Dedifferentiated amniotic fluid mesenchymal stem cell (primary cell): ENCODE measurements around the gene KCNMA1.

Experiments
- DNase-seq: peaks from one replicate; pipeline ENCODE4 v3.0.0-alpha.2; 2016; ENCODE audit errors: extremely low spot score

KCNMA1 gene

DNA sequence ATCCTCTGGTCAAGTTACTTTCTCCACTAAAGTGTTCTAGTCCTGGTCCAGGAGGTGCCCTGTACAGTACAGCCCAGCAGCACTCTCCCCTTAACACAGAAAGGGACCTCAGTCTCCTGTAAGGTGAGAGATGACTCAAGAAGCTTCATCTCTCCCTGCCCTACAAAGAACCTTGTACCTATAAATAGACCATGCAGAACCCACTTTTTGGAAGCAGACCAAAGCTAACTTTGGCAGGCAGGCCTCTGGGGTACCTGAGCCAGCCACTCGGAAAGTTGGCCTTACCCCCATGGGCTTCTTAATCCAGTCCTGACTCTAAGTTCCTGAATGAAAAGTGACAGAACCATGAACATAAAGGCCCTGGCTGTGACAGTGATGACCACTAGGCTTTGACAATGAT is 454.8 kb downstream of the KCNMA1 start:
- DNase-seq, result no peak

DNA sequence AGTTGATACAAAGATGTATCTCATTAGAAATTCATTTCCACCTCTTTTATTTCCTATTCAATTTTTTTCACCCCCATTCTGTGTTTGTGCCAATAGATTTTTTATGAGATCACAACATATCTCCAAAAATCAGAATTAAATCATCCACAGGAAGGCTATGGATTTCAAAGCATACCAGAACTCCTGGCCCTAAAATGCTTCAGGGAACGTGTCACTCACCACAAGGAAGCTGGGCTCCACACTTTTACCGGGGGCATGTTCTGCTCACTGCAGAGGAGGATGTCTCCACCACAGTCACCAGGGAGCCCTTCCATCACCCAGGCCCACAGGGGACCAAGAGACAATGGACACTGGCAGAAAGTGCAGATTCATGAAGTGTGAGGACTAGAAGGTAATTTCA is 456.8 kb downstream of the KCNMA1 start:
- no peak for DNase-seq

DNA sequence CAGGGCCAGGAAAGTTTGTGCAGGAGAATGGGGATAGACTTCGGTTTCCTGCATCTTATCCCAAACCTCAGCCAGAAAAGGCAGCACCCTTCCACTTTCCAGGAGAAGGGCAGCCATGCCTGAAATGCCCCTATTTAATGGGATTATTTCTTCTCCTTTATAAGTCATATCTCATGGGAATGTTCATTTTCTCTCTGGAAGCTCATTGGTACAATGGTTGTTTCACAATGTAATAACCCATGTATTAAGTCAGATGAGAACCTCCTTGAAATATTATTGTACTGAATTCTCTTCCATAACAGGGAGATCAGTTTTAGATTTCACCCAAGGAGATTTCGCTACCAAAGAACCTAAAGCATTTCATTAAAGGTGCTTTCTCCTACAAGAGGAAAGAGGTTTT is 457.5 kb downstream of the KCNMA1 start:
- DNase-seq, result no peak

DNA sequence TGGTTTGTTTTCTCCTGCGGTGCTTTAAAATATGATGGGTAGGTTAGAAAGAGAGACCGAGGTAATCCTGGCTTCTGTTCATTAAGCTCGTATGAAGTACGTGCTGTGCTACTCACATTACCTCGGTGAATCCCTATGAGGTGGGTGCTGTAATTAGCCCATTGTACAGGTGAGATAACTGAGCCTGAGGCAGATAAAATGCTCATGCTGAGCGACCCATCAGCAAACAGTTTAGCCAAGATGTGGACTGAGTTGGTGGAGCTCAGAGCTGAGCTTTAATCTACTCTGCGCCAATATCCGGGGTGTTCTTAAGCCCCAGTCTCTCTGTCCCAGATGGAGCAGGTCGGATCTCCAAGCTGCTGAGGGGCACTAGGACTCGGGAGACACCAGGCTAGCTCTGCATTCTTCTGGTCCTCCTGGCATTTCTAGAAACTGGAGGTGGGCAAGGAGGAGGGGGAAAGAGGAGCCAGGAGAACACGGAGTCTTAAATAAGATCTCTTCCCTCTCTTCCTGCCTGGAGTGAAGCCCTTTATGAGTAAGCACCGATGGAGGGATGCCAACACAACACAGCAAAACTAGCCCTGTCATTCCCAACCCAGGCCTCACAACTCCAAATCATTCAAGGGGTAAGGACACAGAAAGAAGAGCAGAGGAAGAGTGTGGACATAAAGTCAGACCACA is 458.5 kb downstream of the KCNMA1 start:
- DNase-seq, result peak; percentile 87

DNA sequence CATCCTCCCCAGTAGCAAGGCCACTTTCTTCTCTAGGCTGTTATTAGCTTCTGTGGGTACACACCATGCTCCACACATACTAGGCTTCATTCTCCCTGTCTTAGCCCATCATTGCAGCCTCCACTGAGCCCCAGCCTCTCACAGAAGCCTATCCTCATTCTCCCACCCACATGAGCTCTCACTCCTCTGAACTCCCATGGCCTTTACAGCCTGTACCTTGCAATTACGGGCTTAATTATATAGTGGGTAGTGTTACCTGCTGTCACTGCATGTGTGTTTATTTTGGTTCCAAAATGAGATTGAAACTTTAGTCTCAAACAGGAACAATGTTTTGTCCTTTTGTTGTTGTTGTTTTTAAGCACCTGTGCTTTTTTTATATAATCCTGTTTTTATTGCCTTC is 460.0 kb downstream of the KCNMA1 start:
- DNase-seq, result no peak

DNA sequence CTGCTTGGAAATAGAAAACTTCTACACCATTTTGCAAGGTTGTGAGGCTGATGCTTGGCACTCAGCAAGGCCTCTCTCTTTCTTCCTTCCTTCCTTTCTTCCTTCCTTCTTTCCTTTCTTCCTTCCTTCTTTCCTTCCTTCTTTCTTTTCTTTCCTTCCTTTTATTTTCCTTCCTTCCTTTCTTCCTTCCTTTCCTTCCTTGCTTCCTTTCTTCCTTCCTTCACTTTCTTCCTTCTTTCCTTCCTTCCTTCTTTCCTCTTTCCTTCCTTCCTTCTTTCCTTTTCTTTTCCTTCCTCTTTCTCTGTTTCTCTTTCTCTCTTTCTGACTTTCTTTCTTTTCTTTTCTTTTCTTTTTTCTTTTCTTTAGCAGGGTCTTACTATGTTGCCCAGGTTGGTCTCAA is 460.4 kb downstream of the KCNMA1 start:
- DNase-seq, result no peak

DNA sequence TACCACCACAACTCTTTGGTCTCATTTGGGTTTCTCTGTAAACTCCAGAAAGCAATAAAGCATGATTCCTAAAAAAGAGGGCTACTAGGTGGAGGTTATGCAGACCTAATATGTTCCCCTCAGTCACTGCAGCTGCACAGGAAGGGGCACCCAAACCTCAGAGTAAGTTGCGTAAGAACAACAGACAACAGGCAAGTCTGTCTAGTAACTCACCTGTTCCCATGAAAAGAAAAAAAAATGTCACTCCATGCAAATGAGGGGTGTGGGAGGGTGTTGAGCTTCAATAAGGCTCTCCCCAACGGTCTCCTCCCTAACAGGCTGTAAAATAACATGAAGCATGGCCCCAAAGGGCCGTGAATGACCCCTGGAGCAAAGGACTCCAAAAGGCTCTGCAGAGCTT is 461.4 kb downstream of the KCNMA1 start:
- no peak for DNase-seq

DNA sequence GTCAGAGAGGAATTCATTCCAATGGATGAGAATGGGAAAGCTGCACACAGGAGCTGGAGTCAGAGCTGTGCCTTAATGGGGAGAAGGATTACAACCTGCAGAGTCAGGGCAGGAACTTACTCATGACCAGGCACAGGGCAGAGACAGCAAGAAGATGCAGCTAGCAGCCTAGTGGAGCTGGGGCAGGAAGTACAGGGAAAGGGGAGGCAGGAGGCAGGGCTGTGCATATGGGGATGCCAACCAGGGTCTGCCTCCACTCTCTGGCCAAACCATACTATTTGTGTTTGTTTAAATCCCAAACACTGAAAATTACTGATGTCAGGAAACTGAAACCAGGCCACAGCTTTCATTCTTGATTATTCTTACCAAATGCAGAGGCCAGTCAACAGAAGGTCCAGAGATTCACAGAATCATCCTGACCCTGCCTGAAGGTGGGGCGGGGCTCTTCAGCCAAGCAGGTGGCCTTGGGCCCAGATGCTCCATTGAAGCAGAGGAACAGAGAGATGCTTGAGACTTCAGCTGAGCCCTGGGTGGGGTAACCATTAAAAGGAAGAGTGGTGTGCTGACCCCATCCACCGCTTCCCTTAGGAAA is 461.9 kb downstream of the KCNMA1 start:
- DNase-seq, result no peak

DNA sequence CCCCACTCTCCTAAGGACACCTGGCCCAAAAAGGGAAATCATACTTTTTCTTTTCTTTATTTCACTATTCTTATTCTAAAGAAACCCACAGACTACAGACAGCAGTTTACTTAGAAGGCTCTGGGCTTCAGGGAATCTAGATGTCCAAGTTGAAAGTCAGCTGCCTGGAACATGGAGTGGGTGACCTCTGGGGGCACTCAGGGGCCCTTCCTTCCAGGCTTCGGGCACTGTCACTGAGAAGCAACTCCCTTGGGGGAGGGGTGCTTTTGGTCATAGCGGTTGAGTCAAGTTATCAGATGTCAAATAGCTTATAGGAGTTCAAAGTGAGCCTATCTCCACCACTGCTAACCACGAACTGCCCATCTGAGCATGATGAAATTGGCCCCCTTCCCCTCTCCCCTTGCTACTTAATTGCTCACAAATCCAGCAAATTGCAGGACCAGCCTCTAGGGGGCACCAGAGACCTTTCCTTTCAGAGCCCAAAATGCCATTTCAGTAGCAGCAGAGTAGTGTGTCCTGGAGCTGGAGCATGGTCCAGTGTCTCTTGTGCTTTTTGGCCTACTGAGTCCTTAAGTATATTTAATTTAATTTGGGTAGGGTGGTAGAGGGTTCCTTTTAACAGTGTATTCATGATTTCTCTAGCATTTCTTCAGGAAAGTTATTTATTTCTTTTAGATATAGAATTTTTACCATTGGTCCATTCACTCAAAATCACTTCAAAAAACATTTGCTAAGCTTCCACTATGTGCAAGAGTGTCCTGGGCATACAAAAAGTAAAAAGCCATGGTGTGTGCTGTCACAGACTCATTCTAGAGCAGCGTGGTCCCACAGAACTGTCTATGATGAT is 463.8 kb downstream of the KCNMA1 start:
- peak; percentile 88 for DNase-seq

DNA sequence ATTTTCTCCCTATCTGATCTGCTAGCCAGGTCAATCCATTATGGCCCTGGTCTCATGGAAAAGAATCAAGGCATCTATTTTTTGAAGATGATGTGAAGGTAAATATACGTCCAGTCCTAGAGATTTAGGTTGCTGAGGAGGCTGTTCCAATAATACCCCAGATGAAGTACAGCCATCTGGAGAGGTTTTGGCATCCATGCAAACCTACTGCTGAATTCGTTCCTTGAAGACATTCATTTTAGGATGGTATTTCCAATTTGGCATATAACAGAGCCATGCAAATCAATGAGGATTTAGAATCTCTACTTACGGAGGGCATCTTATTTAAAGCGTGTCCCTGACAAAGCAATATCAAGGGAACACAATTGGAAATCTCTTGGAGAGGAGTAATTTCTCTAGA is 465.5 kb downstream of the KCNMA1 start:
- no peak for DNase-seq

DNA sequence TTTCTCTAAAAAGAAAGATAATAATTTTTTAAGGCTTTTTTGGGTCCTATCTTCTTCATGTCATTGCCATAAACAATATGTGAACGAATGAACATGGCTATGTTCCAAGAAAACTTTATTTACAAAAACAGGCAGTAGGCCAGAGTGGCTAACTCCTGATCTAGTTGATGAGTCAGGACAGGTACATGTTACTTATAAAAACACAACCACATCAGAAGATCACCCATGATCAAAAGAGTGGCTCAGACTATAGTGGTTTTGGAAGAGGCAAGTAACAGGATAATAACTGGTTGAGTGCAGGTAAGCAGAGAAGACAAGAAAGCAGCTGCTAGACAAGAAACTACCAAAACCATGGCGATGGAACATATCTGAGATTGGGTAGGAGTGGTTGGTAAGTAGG is 468.7 kb downstream of the KCNMA1 start:
- no peak for DNase-seq

DNA sequence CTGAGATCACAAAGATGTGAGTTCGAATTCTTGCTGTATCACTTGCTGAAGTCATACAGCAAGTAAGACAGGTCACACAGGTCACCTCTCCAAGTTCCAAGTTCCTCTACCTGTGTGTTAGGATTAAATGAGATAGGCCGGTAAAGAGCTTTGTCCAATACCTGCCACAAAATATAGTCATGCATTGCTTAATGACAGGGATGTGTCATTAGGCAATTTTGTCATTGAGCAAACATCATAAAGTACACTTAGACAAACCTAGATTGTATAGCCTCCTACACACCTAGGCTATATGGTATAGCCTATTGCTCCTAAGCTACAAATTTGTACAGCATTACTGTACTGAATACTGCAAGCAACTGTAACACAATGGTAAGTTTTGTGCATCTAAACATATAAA is 469.4 kb downstream of the KCNMA1 start:
- DNase-seq, result no peak

DNA sequence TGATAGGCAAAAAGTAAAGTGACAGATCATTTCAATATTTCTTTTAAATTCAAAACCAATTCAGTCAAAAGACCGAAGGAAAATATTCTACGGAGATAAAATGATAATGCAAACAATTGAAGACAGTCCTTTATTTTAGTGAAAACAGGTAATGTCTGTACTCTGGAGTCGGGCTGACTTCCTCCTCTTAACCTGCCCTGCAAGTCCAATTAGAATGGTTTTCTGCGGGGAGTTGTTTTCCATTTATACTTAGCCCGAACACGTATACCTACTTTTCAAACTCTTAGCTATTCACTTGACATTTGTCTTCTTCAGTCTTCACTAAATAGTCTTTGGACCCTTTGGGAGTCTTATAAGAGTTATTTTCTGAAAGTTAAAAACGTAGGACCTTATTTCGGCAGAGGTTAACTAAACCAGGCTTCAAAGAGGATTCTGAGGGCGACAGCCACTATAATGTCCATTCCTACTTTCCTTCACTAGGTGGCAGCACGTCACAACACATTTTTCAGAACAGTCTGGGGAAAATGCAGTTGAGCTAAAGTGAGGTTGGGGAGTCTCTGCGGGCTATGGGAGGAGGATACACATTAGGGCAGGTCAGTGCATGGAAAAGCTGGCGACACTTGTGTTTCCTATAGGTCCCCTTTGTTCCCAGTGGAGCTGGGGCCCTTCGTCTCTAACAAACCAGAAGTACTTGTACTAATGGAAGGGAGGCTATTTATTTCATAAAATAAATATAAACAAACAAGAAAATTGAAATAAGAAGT is 472.0 kb downstream of the KCNMA1 start:
- peak; percentile 78 for DNase-seq

DNA sequence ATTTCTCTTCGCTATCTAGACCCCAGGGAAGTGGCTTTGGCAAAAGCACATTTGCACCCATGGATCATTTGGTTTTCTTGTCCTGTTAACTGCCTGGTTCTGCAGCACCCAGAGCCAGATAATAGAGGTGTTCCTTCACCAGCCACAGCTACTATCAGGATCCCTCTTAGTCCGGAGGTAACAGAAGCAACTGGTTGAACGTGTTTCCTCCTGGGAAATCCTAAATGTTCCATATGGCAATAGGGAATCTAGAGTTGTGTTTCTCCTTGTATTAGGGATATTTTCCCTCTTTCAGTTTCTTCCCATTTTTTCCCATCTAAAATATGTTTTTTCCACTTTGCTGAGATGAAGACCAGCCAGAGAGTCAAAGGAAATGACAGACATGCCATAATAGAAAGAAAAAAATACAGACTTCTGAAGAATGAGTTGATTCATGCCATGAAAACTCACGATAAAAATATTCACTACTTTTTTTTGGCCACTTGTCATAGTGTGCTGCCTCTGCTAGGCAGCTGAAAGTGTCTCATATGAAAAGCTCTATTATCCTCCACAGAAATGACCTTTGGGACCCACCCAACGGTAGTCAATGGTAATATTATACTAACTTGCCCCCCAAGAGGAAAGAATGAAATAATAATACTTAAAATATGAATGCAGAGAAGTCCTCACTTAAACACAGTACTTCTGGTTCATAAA is 472.8 kb downstream of the KCNMA1 start:
- peak; percentile 57 for DNase-seq

DNA sequence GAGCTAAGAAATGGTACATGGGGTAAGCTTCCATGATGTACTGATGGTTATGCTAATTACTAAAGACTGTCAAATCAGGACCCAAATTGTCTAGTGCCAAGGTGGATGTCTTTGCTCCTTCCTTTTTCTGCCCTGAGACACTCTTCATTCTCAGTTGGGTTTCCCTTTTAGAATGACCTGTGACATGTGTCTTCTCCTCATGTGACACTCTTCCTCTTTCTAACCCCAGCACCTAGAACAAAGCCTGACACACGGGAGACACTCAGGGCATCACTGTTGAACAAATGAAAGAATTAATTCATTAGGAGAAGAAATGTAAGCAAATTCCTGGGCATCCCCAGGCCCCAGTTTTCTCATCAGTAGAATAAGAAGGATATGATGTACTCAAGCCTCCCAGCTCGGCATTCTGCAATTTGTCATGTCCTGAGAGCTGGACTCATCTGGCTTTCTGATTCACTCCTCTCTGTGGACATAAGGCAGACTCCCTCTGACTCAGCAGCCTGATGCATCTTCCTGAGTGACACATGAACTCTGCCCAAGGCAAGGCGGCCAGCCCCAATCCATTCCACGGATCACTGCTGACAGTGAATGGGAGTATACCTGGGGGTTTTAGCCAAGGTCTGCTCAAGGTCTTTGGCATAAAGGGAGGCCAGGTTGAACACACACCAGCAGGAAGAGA is 473.8 kb downstream of the KCNMA1 start:
- peak; percentile 96 for DNase-seq

DNA sequence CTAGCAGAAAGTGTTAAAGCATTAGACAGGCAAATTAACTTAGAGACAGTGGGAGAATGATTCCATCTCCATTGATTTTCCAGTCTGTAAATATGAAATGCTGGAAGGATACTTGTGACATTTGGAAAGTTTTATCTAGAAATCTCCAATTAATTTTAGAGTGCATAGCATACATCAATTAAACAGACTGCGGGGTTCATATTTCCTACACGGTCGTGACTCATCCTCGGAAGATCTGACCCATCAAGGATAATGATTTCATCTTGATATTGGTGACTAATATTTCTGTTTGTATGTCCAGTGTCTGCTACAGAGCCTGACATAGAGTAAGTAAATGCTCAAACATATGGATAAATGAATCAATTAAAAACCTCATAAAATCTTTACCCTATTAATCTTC is 474.9 kb downstream of the KCNMA1 start:
- DNase-seq, result peak; percentile 42

DNA sequence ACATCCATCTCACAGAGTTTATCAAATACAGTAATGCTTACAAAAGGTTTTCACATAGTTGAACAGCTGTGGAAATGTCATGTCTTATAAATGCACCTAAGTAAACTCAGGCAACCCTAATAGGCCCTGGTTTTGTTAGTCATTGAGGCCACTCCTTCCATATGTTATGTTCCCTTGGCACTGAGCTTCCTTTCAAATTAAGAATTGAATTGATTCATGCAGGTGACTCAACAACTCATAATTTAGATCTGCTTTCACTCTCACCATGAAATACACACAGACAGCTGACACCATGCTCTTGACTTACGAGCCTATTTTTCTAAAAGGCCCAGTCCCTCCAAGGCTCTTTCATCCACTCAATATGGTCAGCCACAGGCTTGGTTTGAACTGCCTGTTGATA is 476.9 kb downstream of the KCNMA1 start:
- DNase-seq, result peak; percentile 91

DNA sequence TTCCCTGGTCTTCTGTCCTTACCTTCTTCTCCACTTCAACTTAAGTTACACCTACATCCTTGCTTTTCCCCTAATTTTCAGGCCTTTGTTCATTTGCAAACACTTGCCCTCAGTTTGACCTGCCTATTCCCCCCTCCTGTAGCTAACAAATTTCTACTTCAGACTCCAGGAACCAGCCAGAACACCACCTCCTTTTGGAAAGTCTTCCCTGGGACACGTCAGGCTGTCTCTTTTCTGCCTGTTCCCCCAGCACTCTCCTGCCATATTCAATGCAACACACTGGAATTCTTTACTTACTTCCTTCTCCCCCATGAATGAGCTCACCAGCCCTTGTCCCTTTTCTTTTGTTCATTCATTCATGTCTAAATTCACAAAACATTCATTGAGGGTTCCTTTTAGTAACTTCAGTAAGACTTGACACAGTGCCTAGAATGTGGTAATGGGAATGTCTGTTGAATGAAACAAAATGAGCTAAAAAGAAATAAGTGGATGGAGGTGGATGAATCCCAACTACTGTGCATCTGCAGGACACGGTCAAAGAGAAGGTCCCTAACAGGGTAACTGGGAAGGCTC is 478.0 kb downstream of the KCNMA1 start:
- no peak for DNase-seq

DNA sequence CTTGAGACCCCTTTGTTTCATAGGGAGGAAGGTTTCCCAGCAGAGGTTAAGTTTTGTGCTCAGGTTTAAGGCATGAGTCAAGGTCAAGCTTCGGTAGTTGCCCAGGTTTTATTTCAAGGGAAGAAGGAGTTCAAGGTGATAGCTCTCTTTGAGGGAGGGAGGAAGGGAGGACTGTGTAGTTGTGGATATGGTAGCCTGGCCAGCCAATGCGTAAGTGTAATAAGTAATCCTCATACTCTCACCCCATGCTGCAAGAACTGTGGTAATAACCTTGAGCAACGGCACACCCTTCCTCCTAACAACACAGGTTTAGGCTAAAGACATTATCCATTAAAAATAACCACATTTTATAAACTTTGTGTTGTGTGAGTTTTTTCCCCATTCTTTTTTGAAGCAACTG is 478.9 kb downstream of the KCNMA1 start:
- no peak for DNase-seq

DNA sequence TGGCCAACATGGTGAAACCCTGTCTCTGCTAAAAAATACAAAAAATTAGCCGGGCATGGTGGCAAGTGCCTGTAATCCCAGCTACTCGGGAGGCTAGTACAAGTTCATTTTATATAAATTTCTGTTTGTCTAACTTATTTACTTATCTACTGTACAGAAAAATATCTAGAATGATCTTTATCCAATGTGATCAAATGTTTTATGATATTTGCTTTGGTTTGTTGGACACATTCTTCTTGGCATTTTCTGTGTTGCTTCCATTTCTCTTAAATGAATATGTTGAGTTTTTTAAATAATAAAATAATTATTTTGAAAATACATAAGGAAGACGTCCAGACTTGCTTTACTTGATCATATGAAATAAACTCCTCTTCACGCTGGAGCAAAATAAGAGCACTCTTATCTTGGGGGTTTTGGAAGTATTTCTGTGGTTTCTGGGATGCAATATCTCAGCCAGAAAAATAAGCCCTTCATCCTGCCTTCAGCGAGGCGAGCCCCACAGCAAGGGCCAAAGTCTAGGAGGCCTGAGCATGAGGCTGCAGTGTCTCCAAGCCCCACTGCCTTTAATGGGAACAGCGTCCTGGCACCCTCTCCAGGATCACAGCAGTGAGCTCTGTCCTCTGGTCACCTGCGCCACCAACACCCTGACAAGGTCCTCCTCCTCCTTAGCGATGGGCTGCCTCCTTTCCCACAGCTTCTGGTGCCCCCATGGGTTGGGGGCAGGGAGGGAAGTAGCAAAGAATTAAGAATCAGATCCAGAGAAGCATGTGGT is 480.2 kb downstream of the KCNMA1 start:
- no peak for DNase-seq
